ENCODE results near the gene MGP. TPM values are rescaled to one million over a fixed set of nuclear protein-coding genes. Genes with fewer than 3 reads are reported as not detected.

MGP gene
- total and polyA plus RNA-seq, 8 donors, result 52.4 to 362 (median 133) TPM

GRCh38 chr12:14883686-14884085 lies 2.0 kb downstream of the MGP start:
- Histone ChIP-seq H3K4me1 (peaks cover 11 to 33% (median 18%) of the 10 kb centered on the region in 4 donors), H3K27me3 (no peaks in the 10 kb centered on the region), H3K9me3 (no peaks in the 10 kb centered on the region), H3K4me3 (peak overlapping the region; percentile 14 to 42 (median 26)), H3K27ac (peak overlapping the region in 4 of 5 donors; percentile 68 to 84 (median 75)), H3K36me3 (peaks cover 0 to 12% (median 0%) of the 10 kb centered on the region in 4 donors)
- TF ChIP-seq POLR2AphosphoS5 (IDR thresholded peaks at IDR 0.05) (no peak), POLR2A (IDR thresholded peaks at IDR 0.05) (no peak), CTCF (IDR thresholded peaks at IDR 0.05) (no peak), EP300 (IDR thresholded peaks at IDR 0.05) (no peak)
- 74 to 94% (median 83%) methylated on average over 10 of the region's 10 CpGs for WGBS, 5 donors
- peak in 1 of 2 donors; percentile 77 for DNase-seq
- intact Hi-C loops (cut with DNase I; ENCODE audit: low total_unique reads), result no loop called here

DNA sequence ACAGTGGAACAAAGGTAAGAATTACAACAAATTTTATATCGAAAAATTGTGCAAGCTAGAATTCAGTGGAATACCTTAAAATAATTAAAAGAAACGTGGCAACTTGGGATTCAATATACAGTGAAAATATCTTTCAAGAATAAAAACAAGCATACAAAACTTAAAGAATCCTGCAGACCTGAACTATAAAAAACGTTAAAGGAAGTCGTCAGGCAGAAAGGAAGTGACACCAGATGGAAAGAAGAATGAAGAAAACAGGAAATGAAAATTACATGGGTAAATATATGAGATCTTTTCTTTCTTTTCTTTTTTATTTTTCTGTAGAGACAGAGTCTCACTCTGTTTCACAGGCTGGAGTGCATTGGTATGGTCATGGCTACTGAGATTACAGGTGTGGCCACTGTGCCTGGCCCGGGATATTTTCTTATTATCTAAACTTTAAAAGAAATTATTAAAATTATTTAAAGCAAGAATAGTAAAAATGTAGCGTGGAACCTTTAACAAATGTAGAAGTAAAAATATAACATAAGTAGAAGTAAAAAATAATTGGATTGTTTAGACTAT lies 4.7 kb downstream of the MGP start:
- H3K4me1 ChIP-seq, result peaks cover 4 to 23% (median 10%) of the 10 kb centered on the region in 4 donors
- H3K36me3 ChIP-seq, result peaks cover 0 to 12% (median 0%) of the 10 kb centered on the region in 4 donors
- H3K9me3 ChIP-seq, result no peaks in the 10 kb centered on the region
- no peak overlapping the region for H3K4me3 ChIP-seq
- 78 to 84% (median 83%) methylated on average over 6 of the region's 6 CpGs for WGBS, 5 donors
- intact Hi-C loops (cut with DNase I; ENCODE audit: low total_unique reads), result no loop called here
- no peaks in the 10 kb centered on the region for H3K27me3 ChIP-seq
- H3K27ac ChIP-seq, result no peak overlapping the region
- no peak for DNase-seq
- no peak for TF ChIP-seq POLR2A (IDR thresholded peaks at IDR 0.05)
- TF ChIP-seq CTCF (IDR thresholded peaks at IDR 0.05), result no peak
- TF ChIP-seq POLR2AphosphoS5 (IDR thresholded peaks at IDR 0.05), result no peak
- no peak for TF ChIP-seq EP300 (IDR thresholded peaks at IDR 0.05)

DNA sequence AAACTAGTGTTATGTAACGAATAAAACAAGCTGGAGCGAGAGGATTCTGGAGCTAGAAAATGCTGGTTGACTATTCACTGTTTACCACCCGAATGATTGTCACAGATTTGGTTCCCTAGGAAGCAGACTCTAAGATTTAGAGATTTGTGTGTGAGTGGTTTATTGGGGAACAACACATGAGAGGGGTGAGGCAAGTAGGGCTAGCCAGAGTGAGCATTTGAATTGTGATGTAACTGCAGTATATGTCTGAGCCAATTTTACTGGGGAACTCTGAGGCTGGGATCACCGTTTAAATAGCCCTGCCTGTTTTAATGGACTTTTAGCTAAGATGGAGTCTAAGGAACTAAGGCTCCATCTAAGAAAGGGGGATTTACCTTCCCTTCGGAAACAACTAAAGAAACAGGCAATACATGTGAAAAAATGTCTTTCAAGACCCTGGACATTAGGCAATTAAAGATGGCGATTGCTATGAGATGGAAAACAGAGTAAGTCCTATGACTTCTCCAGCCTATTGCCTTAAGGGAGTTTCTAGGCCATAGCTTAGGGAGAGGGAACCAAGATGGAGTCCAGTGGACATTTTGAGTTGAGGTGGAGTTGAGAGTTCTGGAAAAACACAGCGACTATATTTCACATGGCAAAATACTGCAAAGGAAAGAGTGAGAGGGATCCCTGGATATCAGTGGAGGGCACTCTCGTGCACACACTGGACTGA lies 6.3 kb downstream of the MGP start:
- H3K4me3 ChIP-seq, result no peak overlapping the region
- no peaks in the 10 kb centered on the region for H3K9me3 ChIP-seq
- peaks cover 0 to 12% (median 0%) of the 10 kb centered on the region in 4 donors for H3K36me3 ChIP-seq
- no peak overlapping the region for H3K27ac ChIP-seq
- no peak for TF ChIP-seq EP300 (IDR thresholded peaks at IDR 0.05)
- no peak for TF ChIP-seq POLR2AphosphoS5 (IDR thresholded peaks at IDR 0.05)
- no peak for TF ChIP-seq CTCF (IDR thresholded peaks at IDR 0.05)
- no peak for TF ChIP-seq POLR2A (IDR thresholded peaks at IDR 0.05)
- intact Hi-C loops (cut with DNase I; ENCODE audit: low total_unique reads), result no loop called here
- 90 to 95% (median 92%) methylated on average over 8 of the region's 8 CpGs for WGBS, 5 donors
- no peaks in the 10 kb centered on the region for H3K27me3 ChIP-seq
- DNase-seq, result no peak
- peaks cover 0 to 7% (median 2%) of the 10 kb centered on the region in 4 donors for H3K4me1 ChIP-seq

DNA sequence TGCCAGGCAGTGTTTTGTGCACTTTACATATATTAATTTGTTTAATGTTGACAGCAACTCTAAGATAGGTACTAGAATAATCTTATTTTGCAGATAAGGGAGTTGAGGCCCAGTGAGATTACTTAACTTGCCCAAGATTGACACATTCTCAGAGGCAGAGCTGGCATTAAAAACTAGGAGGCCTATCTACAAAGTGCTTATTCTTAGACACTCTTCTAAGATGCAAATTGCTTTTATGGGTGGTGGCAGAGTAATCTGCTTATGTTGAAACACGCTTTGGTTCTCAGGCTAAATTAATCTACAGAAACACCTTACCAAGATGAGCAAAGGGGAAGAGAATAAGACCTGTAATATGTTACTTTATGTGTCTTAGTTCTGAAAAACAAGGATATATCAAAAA lies 7.2 kb downstream of the MGP start:
- WGBS, 5 donors, result 70 to 100% (median 88%) methylated on average over 1 of the region's 1 CpG
- TF ChIP-seq POLR2AphosphoS5 (IDR thresholded peaks at IDR 0.05) (no peak), POLR2A (IDR thresholded peaks at IDR 0.05) (no peak), EP300 (IDR thresholded peaks at IDR 0.05) (no peak), CTCF (IDR thresholded peaks at IDR 0.05) (no peak)

More for the DNA sequence above, 7.2 kb downstream of the MGP start:
- Histone ChIP-seq H3K36me3 (peaks cover 0 to 12% (median 0%) of the 10 kb centered on the region in 4 donors), H3K4me3 (no peak overlapping the region), H3K27me3 (no peaks in the 10 kb centered on the region), H3K9me3 (no peaks in the 10 kb centered on the region), H3K4me1 (peaks cover 0 to 4% (median 0%) of the 10 kb centered on the region in 4 donors), H3K27ac (no peak overlapping the region)
- no peak for DNase-seq
- intact Hi-C loops (cut with DNase I; ENCODE audit: low total_unique reads), result no loop called here
